OCI-LY3 (cell line): Measurements from ENCODE around the gene PCGF1.

Source experiments
- H2AFZ ChIP-seq: fragments of 200-600, 300-600 bp; shearing (Covaris generic); 2 replicates; pipeline ENCODE4 v1.6.0; 2014; ENCODE audit warnings: antibody characterized with exemption, low read depth, low read length
- H3K27ac ChIP-seq: fragments of 200-600, 300-600 bp; sonication (generic); 2 replicates; pipeline ENCODE4 v1.5.1; 2014; ENCODE audit warnings: mild to moderate bottlenecking, low read length, moderate library complexity, mixed read lengths
- H3K27me3 ChIP-seq: fragments of 200-600, 300-600 bp; sonication (generic); 2 replicates; pipeline ENCODE4 v1.6.1; 2014; ENCODE audit warnings: low read depth, low read length, mixed read lengths
- H3K36me3 ChIP-seq: fragments of 200-600, 300-600 bp; sonication (generic); replicated peaks from 2 replicates; pipeline ENCODE3; 2014; ENCODE audit warnings: low read depth, low read length, mixed read lengths
- H3K4me1 ChIP-seq: fragments of 300-600, 200-600 bp; sonication (generic); 2 replicates; pipeline ENCODE4 v1.6.1; 2014; ENCODE audit warnings: low read length, mixed read lengths
- H3K4me2 ChIP-seq: fragments of 200-600, 300-600 bp; sonication (generic); 2 replicates; pipeline ENCODE4 v1.6.1; 2014; ENCODE audit warnings: low read length, mixed read lengths
- H3K4me3 ChIP-seq: fragments of 300-600, 200-600 bp; sonication (generic); 2 replicates; pipeline ENCODE4 v1.5.1; 2014; ENCODE audit warnings: antibody characterized with exemption, mild to moderate bottlenecking, low read length, moderate library complexity
- H3K79me2 ChIP-seq: fragments of 300-600, 200-600 bp; shearing (Covaris generic); 2 replicates; pipeline ENCODE4 v1.6.1; 2014; ENCODE audit warnings: mild to moderate bottlenecking, low read length, mixed read lengths
- H3K9ac ChIP-seq: fragments of 300-600, 200-600 bp; shearing (Covaris generic); 2 replicates; pipeline ENCODE4 v1.6.0; 2014; ENCODE audit warnings: mild to moderate bottlenecking, low read length, moderate library complexity
- H3K9me3 ChIP-seq: fragments of 200-600, 300-600 bp; shearing (Covaris generic); 2 replicates; pipeline ENCODE4 v1.6.1; 2014; ENCODE audit warnings: low read length, mixed read lengths; ENCODE audit not compliant: insufficient read depth
- H4K20me1 ChIP-seq: fragments of 200-600, 300-600 bp; sonication (generic); 2 replicates; pipeline ENCODE4 v1.6.1; 2016; ENCODE audit warnings: low read length, mixed read lengths; ENCODE audit not compliant: insufficient read depth
- EZH2phosphoT487 ChIP-seq: fragments of 200-600 bp; shearing (Covaris generic); IDR thresholded peaks from 2 replicates; pipeline ENCODE4 v1.6.1; 2018; ENCODE audit warnings: antibody characterized with exemption, mixed run types, low read depth
- TF ChIP-seq, protein P1 (sequence below): fragments of 200-600, 300-600 bp; sonication (generic); IDR thresholded peaks from 2 replicates; pipeline ENCODE4 v1.5.1; 2014; ENCODE audit warnings: antibody characterized with exemption, low read length, low read depth

Gene PCGF1

GRCh38 chr2:74532222-74532621 is 24.7 kb upstream of the PCGF1 start:
- peaks cover 28% of the 10 kb centered on the region for H3K4me1 ChIP-seq
- H3K27me3 ChIP-seq, result no peaks in the 10 kb centered on the region
- no peak overlapping the region for H3K9ac ChIP-seq
- H3K9me3 ChIP-seq, result no peaks in the 10 kb centered on the region
- H3K36me3 ChIP-seq, result peaks cover 34% of the 10 kb centered on the region
- H3K79me2 ChIP-seq, result peaks cover 43% of the 10 kb centered on the region
- TF ChIP-seq EZH2phosphoT487, result no peak
- TF ChIP-seq, protein P1, sequence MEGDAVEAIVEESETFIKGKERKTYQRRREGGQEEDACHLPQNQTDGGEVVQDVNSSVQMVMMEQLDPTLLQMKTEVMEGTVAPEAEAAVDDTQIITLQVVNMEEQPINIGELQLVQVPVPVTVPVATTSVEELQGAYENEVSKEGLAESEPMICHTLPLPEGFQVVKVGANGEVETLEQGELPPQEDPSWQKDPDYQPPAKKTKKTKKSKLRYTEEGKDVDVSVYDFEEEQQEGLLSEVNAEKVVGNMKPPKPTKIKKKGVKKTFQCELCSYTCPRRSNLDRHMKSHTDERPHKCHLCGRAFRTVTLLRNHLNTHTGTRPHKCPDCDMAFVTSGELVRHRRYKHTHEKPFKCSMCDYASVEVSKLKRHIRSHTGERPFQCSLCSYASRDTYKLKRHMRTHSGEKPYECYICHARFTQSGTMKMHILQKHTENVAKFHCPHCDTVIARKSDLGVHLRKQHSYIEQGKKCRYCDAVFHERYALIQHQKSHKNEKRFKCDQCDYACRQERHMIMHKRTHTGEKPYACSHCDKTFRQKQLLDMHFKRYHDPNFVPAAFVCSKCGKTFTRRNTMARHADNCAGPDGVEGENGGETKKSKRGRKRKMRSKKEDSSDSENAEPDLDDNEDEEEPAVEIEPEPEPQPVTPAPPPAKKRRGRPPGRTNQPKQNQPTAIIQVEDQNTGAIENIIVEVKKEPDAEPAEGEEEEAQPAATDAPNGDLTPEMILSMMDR, result peak; percentile 66
- no peaks in the 10 kb centered on the region; the same call in 1 of the 2 replicates for H4K20me1 ChIP-seq
- H3K27ac ChIP-seq, result no peak overlapping the region
- no peak overlapping the region for H3K4me3 ChIP-seq
- H3K4me2 ChIP-seq, result no peak overlapping the region
- H2AFZ ChIP-seq, result no peak overlapping the region

- Histone ChIP-seq H2AFZ (no peak overlapping the region), H3K36me3 (peaks cover 40% of the 10 kb centered on the region), H3K9ac (no peak overlapping the region), H3K9me3 (no peaks in the 10 kb centered on the region), H3K4me2 (no peak overlapping the region), H3K4me1 (peaks cover 33% of the 10 kb centered on the region), H3K4me3 (no peak overlapping the region), H4K20me1 (no peaks in the 10 kb centered on the region; the same call in 1 of the 2 replicates), H3K27ac (no peak overlapping the region), H3K27me3 (no peaks in the 10 kb centered on the region), H3K79me2 (peaks cover 48% of the 10 kb centered on the region)
- TF ChIP-seq EZH2phosphoT487, result no peak
- TF ChIP-seq, protein P1, result no peak
These were observed 24.2 kb upstream of the PCGF1 start for GRCh38 chr2:74531666-74532065.

GRCh38 chr2:74530239-74531187 is 23.0 kb upstream of the PCGF1 start:
- Histone ChIP-seq H3K4me3 (peak overlapping the region; percentile 99), H3K9ac (peak overlapping the region; percentile 98), H3K27me3 (no peaks in the 10 kb centered on the region), H3K9me3 (no peaks in the 10 kb centered on the region), H3K27ac (peak overlapping the region; percentile 95), H3K4me2 (peak overlapping the region; percentile 100), H3K36me3 (peaks cover 48% of the 10 kb centered on the region), H3K79me2 (peaks cover 48% of the 10 kb centered on the region), H3K4me1 (peaks cover 44% of the 10 kb centered on the region), H4K20me1 (no peaks in the 10 kb centered on the region; the same call in 1 of the 2 replicates), H2AFZ (0 out of 2 replicates have a peak overlapping the region, but pooled peaks have one; percentile 49)
- no peak for TF ChIP-seq EZH2phosphoT487
- TF ChIP-seq, protein P1, result no peak
